SK-N-SH treated with all-trans-retinoic acid at 6 μM for 48 hours (cell line): ENCODE results near the gene GRIK4.

ENCODE experiments used
- ARNTL ChIP-seq: fragments of 450-650 bp; formaldehyde crosslinking; IDR thresholded peaks from 2 replicates; pipeline ENCODE4 v1.5.0; 2020; ENCODE audit warnings: low read depth, mild to moderate bottlenecking, moderate library complexity, borderline replicate concordance
- GLIS3 ChIP-seq: fragments of 250-450 bp; sonication (Bioruptor Pico); IDR thresholded peaks from 2 replicates; pipeline ENCODE4 v1.5.0; 2020; ENCODE audit warnings: mild to moderate bottlenecking, moderate library complexity
- ISL1 ChIP-seq: fragments of 250-450 bp; sonication (Bioruptor Pico); IDR thresholded peaks from 2 replicates; pipeline ENCODE4 v2.1.2; 2022; ENCODE audit warnings: mild to moderate bottlenecking, moderate library complexity
- OSR1 ChIP-seq: fragments of 250-450 bp; sonication (Bioruptor Pico); IDR thresholded peaks from 2 replicates; pipeline ENCODE4 v1.8.0; 2022; ENCODE audit warnings: moderate library complexity, mild to moderate bottlenecking, inconsistent platforms
- PPARA ChIP-seq: fragments of 250-450 bp; sonication (Bioruptor Pico); IDR thresholded peaks from 2 replicates; pipeline ENCODE4 v1.5.0; 2020; ENCODE audit warnings: mild to moderate bottlenecking, borderline replicate concordance
- SNAI2 ChIP-seq: fragments of 250-450 bp; sonication (Bioruptor Pico); IDR thresholded peaks from 2 replicates; pipeline ENCODE4 v1.5.0; 2020; ENCODE audit warnings: mild to moderate bottlenecking, moderate library complexity
- ZFP3 ChIP-seq: fragments of 250-450 bp; sonication (Bioruptor Pico); IDR thresholded peaks from 2 replicates; pipeline ENCODE4 v1.5.0; 2020; ENCODE audit warnings: mild to moderate bottlenecking, moderate library complexity
- ZNF8 ChIP-seq: fragments of 450-650 bp; formaldehyde crosslinking; IDR thresholded peaks from 2 replicates; pipeline ENCODE4 v1.5.0; 2020; ENCODE audit warnings: mild to moderate bottlenecking, moderate library complexity
- TF ChIP-seq, protein P1 (sequence below): fragments of 250-450 bp; sonication (Bioruptor Pico); IDR thresholded peaks from 2 replicates; pipeline ENCODE4 v1.8.0; 2020; ENCODE audit warnings: mild to moderate bottlenecking, moderate library complexity, borderline replicate concordance
- TF ChIP-seq, protein P2 (sequence below): fragments of 250-450 bp; sonication (Bioruptor Pico); IDR thresholded peaks from 2 replicates; pipeline ENCODE4 v1.8.0; 2021; ENCODE audit warnings: low read depth, mild to moderate bottlenecking, moderate library complexity, borderline replicate concordance

DNA sequence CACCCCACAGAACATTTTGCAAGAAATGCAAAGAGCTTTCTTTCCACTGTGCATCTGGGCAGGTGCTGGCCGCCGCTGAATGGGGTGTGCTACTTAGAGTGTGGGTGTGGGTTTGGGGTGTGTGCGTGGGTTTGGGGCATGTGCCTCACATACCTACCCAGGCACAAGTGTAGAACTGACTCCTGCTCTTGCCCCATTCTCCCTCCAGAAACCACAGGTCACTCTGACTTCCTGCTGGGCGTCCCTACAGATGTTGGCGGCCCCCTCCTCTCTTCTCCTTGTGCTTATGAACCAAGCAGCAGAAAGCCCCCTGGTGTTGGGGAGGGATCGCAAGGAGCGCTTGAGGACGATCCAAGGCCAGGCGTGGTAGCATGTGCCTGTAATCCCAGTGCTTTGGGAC, 63.9 kb downstream of the GRIK4 start:
- TF ChIP-seq ARNTL (CRISPR knock-in tag) (no peak), GLIS3 (CRISPR knock-in tag) (no peak), ISL1 (CRISPR knock-in tag) (no peak), PPARA (CRISPR knock-in tag) (no peak), SNAI2 (CRISPR knock-in tag) (no peak), ZNF8 (no peak), OSR1 (no peak), ZFP3 (no peak)
- TF ChIP-seq, protein P1, sequence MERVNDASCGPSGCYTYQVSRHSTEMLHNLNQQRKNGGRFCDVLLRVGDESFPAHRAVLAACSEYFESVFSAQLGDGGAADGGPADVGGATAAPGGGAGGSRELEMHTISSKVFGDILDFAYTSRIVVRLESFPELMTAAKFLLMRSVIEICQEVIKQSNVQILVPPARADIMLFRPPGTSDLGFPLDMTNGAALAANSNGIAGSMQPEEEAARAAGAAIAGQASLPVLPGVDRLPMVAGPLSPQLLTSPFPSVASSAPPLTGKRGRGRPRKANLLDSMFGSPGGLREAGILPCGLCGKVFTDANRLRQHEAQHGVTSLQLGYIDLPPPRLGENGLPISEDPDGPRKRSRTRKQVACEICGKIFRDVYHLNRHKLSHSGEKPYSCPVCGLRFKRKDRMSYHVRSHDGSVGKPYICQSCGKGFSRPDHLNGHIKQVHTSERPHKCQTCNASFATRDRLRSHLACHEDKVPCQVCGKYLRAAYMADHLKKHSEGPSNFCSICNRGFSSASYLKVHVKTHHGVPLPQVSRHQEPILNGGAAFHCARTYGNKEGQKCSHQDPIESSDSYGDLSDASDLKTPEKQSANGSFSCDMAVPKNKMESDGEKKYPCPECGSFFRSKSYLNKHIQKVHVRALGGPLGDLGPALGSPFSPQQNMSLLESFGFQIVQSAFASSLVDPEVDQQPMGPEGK (CRISPR knock-in tag): no peak
- TF ChIP-seq, protein P2, sequence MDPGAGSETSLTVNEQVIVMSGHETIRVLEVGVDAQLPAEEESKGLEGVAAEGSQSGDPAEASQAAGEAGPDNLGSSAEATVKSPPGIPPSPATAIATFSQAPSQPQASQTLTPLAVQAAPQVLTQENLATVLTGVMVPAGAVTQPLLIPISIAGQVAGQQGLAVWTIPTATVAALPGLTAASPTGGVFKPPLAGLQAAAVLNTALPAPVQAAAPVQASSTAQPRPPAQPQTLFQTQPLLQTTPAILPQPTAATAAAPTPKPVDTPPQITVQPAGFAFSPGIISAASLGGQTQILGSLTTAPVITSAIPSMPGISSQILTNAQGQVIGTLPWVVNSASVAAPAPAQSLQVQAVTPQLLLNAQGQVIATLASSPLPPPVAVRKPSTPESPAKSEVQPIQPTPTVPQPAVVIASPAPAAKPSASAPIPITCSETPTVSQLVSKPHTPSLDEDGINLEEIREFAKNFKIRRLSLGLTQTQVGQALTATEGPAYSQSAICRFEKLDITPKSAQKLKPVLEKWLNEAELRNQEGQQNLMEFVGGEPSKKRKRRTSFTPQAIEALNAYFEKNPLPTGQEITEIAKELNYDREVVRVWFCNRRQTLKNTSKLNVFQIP (CRISPR knock-in tag): no peak
